Right ventricle myocardium inferior (tissue), 1 donor: ENCODE data around the gene COQ9. TPM values are rescaled to one million over a fixed set of nuclear protein-coding genes. Genes with fewer than 3 reads are reported as not detected.
"Not testable (repeated sequence)": the region's sequence is repeated elsewhere in the genome, so short reads cannot be mapped to it uniquely, and the experiment has no call there.

Experiments used
- ATAC-seq: fragments of 200-7000 bp; cut with Tn5 transposase; one replicate; pipeline ENCODE4 v1.9.1; 2020; ENCODE audit warnings: mild to moderate bottlenecking, moderate library complexity
- DNase-seq: peaks from one replicate; pipeline ENCODE4 v3.0.0; 2021; ENCODE audit errors: missing footprints
- intact Hi-C: fragments of 100-400 bp; cut with DNase I; formaldehyde crosslinking; loops from one replicate; pipeline ENCODE4 v1.11.0; 2022
- total RNA-seq: library from RNA; stranded (reverse); fragmentation: NEBNext Ultra II Directional; extraction: Animal tissue kit (Norgen Biotek cat#: 25700); gene quantifications from one replicate; pipeline ENCODE4 v1.2.1, GENCODE V29; 2021
- donor health status: DM: no; HTN: yes; CAD: no; lungs with severe emphysema.

COQ9 gene
- total RNA-seq, 1 donor from 2014 or later: 215 TPM

- peak; percentile 49 for ATAC-seq
- no peak for DNase-seq
Measured at GRCh38 chr16:57422026-57422944, 25.0 kb upstream of the COQ9 start.

GRCh38 chr16:57423152-57423551 lies 24.1 kb upstream of the COQ9 start:
- no peak for DNase-seq
- ATAC-seq: no peak
- intact Hi-C loops: no loop called here

More at GRCh38 chr16:57422026-57422944, 25.0 kb upstream of the COQ9 start:
- intact Hi-C loops: no loop called here

- ATAC-seq (peak; percentile 76), DNase-seq (no peak)
- intact Hi-C loops: no loop called here
Measured at GRCh38 chr16:57424583-57424982, 22.7 kb upstream of the COQ9 start.

GRCh38 chr16:57426356-57426755 lies 20.9 kb upstream of the COQ9 start:
- intact Hi-C loops: no loop called here
- ATAC-seq (no peak), DNase-seq (no peak)

- intact Hi-C loops: no loop called here
- DNase-seq: no peak
- no peak for ATAC-seq
Measured at GRCh38 chr16:57427307-57427706, 20.0 kb upstream of the COQ9 start.

GRCh38 chr16:57427824-57428223 lies 19.5 kb upstream of the COQ9 start:
- DNase-seq (no peak), ATAC-seq (no peak)
- intact Hi-C loops: no loop called here

- DNase-seq (no peak), ATAC-seq (no peak)
- intact Hi-C loops: no loop called here
Measured at GRCh38 chr16:57430955-57431354, 16.3 kb upstream of the COQ9 start.

GRCh38 chr16:57432505-57432904 lies 14.8 kb upstream of the COQ9 start:
- intact Hi-C loops: no loop called here
- DNase-seq: no peak
- ATAC-seq: no peak

GRCh38 chr16:57432989-57433388 lies 14.3 kb upstream of the COQ9 start:
- intact Hi-C loops: no loop called here
- ATAC-seq: no peak

GRCh38 chr16:57434003-57434402 lies 13.3 kb upstream of the COQ9 start:
- no peak for DNase-seq
- intact Hi-C loops: no loop called here
- no peak for ATAC-seq

More at GRCh38 chr16:57432989-57433388, 14.3 kb upstream of the COQ9 start:
- no peak for DNase-seq

- ATAC-seq: no peak
- intact Hi-C loops: no loop called here
- no peak for DNase-seq
Measured at GRCh38 chr16:57435838-57436237, 11.4 kb upstream of the COQ9 start.

- ATAC-seq, DNase-seq, intact Hi-C loops: not testable (repeated sequence)
Measured at GRCh38 chr16:57439947-57440346, 7.3 kb upstream of the COQ9 start.

GRCh38 chr16:57440551-57440950 lies 6.7 kb upstream of the COQ9 start:
- DNase-seq, intact Hi-C loops, ATAC-seq: not testable (repeated sequence)

GRCh38 chr16:57444711-57445110 lies 2.6 kb upstream of the COQ9 start:
- no peak for ATAC-seq
- no peak for DNase-seq
- intact Hi-C loops: no loop called here

GRCh38 chr16:57445510-57445909 lies 1.8 kb upstream of the COQ9 start:
- intact Hi-C loops: no loop called here
- no peak for DNase-seq
- no peak for ATAC-seq

GRCh38 chr16:57446531-57447185 lies 621 bp upstream of the COQ9 start:
- DNase-seq (no peak), ATAC-seq (peak; percentile 24)
- intact Hi-C loops: loop anchor here (2.0 kb wide), 1 partner anchor 72 kb away; no protein-coding TSS in a partner anchor

- intact Hi-C loops: no loop called here
- ATAC-seq (no peak), DNase-seq (no peak)
Measured at GRCh38 chr16:57452021-57452420, 4.7 kb downstream of the COQ9 start.

GRCh38 chr16:57462209-57462977 lies 15.1 kb downstream of the COQ9 start, which contains the start of gene POLR2C:
POLR2C (plus strand) TSS chr16:57462679; CDS start chr16:57462725, 46 bp downstream.
- ATAC-seq: peak; percentile 86
- intact Hi-C loops: no loop called here

GRCh38 chr16:57462978-57463362 lies 15.7 kb downstream of the COQ9 start:
- intact Hi-C loops: no loop called here
- ATAC-seq (peak; percentile 52), DNase-seq (no peak)

More at GRCh38 chr16:57462209-57462977, 15.1 kb downstream of the COQ9 start, which contains the start of gene POLR2C:
- peak; percentile 96 for DNase-seq
